ENCODE data around the gene SP100.
A peak's percentile ranks its signal among the peaks of the same experiment; 100 is the strongest.
"Not testable (repeated sequence)": the region's sequence is repeated elsewhere in the genome, so short reads cannot be mapped to it uniquely, and the experiment has no call there.

The SP100 gene

DNA sequence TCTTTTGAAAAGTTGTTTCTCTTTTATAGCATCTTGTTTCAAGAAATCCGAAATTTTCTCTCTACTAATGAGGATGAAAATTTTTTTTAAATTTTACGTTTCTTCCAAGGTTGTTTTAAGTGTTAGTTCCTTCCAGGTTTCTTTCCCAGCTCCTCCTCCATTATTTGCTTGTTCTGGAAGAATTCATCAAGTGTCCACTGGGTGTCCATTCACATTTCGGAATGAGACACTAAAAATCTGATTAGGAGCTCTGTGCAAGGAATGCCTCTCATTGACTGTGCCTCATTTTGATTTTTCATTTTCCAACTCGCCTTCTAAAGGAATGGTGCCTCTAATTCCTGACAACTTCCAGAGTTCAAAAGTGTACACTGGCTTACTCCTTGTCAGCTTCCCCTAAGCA, 6.1 kb downstream of the SP100 start:
- no peak for DNase-seq

DNA sequence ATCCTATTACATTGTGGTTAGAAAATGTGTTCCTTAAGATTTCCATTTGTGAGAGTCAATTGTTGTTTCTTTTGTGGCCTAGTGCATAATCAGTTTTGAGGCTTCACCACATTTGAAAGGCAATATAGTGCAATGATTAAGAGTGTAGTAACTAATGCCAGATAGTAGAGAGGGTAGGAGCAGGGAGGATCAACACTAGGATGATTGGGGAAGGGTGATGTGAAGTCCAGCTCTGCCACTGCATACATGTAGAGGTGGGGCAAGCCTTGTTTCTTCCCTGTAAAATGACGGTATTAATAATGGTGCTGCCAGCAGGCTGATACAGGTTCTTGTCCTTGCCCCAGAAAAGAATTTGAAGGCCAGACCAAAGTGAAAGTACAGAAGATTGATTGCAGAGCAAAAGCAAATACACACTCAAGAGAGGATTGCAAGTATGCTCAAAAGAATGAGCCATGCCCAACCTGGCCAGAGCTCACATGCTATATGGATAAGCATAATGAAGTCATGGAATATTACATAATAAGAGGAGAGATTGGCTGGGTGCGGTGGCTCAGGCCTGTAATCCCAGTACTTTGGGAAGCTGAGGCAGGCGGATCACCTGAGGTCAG, 8.0 kb downstream of the SP100 start:
- DNase-seq = peak; percentile 30

DNA sequence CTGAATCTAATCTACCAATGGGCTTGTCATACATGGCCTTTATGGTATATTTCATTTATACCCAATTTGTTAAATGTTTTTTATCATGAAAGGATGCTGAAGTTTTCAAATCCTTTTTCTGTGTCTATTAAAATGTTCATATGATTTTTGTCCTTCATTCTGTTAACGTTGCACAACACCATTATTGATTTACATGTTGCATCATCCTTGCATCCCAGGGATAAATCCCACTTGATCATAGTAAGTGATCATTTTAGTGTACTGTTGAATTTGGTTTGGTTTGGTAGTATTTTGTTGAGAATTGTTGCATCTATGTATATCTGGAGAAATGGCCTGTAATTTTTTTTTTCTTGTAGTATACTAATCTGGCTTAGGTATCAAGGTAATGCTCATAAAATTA, 9.4 kb downstream of the SP100 start:
- no peak for DNase-seq

DNA sequence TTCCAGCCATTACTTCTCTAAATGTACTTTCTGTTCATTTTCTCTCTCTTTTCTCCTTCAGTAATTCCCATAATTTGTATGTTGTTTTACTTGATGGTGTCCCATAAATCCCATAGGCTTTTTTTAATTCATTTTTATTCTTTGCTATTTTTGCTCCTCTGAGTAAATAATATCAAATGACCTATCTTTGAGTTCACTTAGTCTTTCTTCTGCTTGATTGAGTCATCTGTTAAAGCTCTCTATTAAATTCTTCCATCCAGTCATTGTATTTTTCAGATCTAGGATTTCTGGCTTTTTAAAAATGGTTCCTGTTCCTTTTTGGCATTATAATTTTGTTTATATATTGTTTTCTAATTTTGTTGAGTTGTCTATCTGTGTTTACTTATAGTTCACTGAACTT, 13.5 kb downstream of the SP100 start:
- no peak for DNase-seq

DNA sequence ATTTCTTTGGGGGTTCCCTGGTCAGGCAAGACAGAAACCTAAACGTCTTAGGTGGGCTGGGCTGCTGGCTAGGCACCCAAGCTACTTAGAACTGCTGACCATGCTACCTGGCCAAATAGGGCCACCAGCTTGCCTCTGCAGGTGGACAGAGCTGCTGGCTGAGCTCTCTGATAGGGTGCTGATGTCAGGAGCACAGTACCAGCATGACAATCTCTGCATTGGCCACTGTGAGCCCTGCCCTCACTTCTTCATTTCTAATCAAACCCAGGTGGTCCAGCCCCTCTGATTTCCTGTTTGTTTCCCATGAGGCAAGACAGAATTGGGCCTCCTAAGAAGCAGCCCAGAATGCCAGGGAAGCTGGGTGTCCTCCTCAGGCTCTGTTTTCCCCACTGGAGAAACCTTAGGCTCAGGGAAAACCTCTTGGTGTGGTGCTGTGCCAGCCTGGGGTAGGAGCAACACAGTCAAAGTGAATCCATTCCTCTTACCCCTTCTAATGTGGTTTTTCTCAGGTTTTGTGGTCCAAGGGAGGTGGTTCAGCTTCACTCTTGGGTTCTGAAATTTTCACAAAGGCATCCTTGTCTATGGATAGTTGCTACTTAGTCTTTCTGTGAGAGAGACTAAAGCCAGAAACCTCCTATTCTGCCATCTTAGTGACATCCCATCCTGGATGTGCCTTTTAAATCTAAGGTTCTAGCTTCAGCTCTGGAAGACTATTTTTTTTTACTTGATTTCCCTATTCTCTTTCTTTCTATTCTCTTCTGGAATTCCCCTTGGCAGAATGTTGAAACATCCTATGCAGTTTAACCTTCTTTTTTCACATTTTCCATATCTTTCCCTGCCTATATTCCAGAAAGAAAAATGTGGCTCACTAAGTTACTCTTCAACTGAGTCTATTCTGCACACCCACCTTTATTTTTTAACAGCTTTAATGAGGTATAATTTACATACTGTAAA, 15.2 kb downstream of the SP100 start:
- DNase-seq = no peak

DNA sequence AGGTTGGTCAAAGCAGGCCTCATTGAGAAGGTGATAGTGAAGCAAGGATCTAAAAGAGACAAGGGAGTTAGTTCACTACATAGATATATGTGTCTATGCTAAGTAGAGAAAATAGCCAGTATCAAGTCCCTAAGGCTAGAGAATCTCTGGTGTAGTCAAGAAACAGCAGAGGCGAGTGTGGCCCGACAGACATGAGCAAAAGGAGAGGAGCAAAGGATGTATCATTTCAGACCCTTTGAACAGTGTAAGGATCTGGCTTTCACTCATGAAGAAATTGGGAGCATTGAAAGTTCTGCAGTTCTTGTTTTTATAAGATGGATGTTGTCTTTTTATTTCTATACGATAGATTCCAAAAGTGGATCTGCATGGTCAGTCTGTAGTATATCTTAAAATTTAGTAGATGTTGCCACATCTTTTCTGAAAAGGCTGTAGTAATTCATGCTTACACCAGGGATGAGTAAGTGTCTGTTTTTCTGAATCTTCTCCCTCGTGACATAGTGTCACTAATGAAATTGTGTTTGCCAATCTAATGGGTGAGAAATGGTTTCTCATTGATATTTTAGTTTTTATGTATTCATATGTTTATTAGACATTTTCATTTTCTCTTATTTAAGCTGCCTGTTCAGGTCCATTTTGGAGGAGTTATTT, 18.8 kb downstream of the SP100 start:
- no peak for DNase-seq

DNA sequence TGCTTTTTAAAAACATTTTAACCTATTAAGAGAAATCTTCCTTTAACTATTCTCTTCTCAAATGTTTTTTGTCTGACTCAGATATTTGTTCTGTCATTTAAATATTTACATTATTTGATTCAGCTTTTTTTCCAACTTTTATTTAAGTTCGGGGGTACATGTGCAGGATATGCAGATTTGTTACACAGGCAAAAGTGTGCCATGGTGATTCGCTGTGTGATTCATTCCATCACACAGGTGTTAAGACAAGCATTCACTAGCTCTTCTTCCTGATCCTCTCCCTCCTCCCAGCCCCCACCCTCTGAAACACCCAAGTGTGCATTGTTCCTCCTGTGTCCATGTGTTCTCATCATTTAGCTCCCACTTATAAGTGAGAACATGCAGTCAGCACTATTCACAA, 19.4 kb downstream of the SP100 start:
- DNase-seq = no peak

DNA sequence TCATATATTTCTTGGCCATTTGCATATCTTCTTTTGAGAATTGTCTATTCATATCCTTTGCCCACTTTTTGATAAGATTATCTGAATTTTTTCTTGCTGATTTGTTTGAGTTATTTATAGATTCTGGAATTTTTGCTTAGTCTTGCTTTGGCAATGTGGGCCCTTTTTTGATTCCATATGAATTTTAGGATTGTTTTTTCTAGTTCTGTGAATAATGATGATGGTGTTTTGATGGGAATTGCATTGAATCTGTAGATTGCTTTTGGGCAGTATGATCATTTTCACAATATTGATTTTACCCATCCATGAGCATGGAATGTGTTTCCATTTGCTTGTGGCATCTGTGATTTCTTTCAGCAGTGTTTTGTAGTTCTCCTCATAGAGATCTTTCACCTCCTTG, 23.1 kb downstream of the SP100 start:
- DNase-seq = not testable (repeated sequence)

DNA sequence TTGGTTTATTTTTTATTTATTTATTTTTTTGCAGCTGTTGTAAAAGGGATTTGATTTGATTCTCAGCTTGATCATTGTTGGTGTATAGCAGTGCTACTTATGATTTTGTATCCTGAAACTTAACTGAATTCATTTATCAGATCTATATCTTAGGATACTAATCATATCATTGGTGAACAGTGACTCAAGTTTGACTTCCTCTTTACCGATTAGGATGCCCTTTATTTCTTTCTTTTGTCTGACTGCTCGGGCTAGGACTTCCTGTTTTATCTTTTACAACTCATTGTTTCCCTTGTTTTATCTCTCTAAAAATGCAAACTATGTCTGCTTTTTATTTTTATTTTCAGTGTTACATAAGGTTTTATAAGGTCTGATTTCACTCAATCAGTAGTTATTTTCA, 23.6 kb downstream of the SP100 start:
- no peak for DNase-seq

DNA sequence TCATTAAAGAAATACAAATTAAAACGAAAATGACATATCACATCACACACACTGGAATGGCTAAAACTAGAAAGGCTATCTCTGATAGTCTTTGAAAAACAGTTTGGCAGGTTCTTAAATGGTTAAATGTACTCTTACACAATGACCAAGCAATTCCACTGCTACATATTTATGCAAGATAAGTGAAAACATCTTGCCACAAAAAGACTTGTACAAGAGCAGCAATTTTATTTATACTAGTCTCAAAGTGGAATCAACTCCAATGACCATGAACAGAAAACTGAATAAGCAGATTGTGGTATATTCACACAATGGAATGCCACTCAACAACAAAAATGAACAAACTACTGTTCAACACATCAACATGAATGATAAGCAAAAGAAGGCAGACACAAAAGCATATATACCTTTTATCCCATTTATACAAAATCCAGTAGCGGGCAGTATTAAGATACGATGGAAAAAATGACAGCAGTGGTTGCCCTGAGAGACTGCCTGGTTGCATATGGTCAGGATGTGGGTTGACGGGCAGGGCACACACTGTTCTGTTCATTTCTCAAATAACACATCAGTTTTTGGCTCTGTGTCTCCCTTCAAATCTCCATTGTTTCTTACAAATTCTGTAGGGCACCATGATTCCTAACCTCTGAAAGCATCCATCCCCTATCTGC, 25.4 kb downstream of the SP100 start:
- DNase-seq = peak; percentile 52

DNA sequence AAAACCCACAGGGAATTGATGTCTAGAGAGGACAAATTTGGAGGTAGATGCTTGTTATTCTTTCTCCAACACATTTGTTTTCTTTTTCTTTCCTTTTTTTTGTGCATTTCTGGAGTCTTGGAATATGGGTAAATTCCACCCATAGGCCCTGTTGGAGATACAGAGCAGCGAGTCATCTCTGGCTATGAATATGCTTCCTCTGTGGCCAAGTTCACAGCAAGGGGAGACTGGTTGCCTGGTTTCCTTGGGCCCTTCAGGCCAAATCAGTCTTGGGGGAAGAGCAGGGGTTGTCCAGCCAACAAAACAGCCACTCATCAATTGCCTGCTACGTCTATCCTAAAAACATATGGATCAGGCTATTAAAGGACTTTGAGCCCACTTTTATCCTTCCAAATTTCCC, 27.5 kb downstream of the SP100 start:
- DNase-seq = peak; percentile 74

DNA sequence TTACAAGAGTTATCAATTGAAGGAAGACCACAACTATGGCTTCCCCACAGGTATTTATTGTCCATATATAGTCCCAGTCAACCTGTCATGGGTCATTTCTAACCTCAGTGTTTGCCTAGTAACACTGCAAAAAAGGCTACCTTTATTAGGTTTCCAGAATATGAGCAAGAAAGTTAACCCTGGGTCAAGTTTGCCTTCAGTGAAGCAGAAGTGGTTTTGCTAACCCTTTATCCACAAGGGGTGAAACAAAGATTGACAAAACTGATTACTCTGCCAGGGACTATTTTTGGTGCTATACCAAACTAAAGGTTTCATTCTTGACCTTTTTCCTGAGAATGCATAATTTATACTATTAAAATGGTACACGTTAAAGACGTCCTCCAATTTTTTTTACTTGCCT, 28.8 kb downstream of the SP100 start:
- no peak for DNase-seq

DNA sequence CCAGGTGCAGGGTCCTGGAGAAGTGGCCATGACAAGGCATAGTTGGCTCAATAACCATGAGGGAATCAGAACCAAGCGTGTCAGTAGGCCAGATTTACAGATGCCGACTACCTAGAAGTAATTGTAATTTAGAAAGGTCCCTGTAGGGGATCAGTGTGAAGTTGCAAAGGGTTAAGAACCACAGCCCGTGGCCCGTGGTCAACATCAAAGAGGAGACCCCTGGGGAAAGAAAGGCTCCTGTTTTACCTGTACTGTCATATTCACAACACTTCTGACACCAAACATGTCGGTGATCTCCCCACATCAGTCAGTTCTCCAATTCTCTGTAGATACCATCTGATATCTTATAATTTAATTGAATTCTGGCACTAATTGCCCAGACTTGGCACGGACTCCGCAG, 31.0 kb downstream of the SP100 start:
- no peak for DNase-seq

DNA sequence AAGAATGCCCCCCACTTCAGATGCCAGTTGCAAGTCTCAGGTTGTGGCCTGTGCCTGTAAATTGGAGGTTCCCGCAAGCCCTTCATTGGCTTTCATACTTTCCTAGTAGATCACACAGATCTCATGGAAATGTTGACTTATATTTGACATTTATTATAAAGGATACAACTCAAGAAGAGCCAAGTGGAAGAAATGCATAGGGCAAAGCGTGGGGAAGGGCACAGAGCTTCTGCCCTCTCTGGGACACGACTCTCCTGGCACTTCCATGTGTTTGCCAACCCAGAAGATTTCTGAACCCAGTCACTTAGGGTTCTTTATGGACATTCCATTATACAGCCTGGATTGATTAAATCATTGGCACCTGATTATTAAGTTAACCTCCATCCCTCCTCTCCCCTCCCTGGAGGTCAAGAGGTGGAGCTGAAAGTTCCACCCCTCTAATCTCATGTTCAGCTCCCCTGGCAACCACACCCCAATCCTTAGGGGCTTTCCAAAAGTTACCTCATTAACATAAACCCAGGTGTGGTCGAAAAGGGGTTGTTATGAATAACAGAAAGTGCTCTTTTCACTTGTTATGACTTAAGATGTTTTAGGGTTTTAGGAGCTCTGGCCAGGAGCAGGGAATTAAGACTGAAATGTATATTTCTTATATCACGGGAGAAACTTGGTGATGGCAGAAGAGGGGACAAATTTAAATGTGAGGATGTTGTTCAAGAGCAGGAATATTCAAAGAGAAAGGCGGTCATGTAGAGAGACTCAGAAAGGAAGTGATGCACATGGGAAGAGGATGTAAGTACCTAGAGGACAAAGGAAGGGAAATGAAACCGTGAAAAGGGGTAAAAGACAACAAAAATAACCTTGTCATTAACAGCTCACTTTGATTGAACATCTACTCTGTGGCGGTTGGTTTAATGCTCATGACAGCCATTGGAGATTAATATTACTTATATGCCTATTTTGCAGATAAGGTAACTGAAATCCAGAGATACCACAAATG, 31.8 kb downstream of the SP100 start:
- DNase-seq = no peak

DNA sequence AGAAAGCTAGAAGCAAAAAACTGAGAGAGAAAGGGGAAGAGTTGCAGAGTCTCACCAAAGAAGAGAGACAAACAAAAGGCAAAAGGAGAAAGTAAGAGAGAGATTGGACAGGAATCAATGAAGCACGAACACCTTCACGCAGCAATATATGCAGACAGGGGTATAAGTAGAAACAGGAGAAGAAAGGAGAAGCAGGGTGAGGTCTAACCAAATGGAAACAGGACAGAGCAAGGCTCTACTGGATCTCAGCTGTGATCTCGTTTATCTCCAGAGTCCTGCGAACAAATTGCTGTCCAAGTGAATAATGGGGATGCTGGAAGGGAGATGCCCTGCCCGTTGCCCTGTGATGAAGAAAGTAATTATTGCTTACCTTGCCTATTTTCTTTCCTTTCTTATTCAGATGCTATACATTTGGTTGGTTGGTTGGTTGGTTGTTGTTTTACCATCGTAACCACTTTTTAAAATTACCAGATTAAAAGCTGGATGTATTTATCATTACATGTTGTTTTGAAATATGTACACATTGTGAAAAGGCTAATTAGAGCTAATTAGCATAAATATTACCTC, 34.0 kb downstream of the SP100 start:
- DNase-seq = no peak

DNA sequence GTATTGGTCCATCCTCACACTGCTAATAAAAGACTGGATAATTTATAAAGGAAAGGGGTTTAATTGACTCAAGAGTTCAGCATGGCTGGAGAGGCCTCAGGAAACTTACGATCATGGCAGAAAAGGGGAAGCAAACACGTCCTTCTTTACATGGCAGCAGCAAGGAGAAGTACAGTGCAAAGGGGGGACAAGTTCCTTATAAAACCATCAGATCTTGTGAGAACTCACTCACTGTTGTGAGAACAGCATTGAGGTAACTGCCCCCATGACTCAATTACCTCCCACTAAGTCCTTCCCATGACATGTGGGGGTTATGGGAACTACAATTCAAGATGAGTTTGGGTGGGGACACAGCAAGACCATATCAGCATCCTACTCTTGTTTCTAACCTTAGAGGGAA, 37.0 kb downstream of the SP100 start:
- DNase-seq = no peak

DNA sequence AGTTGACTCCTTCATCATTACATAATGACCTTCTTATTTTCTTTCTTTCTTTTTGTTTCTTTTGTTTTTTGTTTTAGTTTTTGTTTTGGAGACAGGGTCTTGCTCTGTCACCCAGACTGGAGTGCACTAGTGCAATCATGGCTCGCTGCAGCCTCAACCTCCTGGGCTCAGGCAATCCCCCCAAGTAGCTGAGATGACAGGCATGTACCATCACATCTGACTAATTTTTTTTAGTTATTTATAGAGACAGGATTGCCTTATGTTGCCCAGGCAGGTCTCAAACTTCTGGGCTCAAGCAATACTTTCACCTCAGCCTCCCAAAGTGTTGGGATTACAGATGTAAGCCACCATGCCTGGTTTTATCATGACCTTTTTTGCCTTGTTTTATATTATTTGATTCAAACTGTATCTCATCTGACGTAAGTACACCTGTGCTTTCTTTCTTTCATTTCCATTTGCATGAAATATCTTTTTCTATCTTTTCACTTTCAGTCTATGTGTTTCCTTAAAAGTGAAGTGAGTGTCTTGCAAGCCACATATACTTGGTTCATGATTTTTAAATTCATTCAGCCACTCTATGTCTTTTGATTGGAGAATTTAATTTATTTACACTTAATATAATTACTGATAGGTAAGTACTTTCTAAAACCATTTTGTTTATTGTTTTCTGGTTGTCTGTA, 39.1 kb downstream of the SP100 start:
- DNase-seq = no peak

DNA sequence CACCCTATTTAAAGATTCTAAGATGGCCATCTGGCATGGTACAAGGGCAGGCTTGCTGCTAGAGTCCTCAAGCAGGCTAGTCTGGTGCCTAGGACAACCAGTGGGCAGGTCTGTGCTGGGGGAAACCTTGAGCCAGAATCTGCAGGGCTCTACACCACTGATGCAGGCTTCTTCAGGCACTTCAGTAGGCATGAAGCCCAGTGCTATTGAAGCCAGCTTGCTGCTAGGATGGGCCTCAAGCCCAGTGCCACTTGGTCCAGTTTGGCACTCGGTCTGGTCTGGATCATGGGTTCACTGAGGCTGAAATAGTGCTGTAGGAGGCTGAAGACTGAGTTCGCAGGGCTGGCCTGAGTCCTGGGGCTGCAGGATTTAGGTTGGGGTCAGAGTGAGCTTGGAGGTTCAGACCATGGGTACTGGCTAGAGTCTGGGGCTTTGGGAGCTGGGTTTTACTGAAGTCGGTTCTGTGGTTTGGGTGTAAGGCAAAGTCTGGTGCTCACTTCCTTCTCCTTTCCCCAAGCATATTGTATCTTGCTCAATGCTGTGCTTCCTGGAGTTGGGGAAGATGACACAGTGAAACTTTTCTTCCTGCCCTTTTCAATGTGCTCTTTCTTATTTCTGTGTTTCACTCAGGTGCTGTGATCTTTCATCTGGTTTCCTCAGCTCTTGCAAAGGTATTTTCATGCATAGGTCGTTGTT, 41.2 kb downstream of the SP100 start:
- DNase-seq = no peak

DNA sequence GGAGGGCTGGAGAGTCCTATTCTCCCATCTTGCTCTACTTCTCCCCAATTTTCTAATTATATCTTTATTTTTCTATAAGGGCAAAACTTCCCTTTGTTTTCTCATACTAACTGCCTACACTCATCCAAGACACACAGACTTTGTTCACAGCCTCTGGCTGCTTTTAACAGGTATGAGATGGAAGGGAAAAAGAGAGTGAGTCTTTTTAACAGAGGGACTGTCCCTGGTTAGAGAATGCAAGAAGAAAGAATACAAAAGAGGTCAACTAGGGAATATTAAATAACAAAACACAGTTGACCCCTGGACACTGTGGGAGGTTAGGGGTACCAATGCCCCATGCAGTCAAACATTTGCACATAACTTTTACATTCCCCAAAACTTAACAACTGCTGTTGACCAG, 41.8 kb downstream of the SP100 start:
- DNase-seq = no peak

DNA sequence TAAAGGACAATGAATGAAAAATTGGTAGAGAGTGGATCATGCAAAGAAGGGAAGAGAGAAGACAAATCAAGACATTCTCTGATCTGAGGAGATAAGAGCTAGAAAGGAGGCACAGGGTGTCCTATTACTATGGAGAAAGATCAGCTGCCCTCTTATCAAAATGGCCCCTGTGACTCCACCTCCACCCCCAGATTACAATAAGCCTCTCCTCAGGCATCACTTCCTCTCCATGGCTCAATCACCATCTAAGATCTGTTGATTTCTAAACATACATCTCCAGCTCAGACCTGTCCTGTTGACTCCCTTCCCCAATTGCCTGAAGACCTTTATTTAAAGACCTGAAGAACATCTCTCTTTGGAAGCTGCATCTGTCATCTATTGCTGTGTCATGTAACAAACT, 43.2 kb downstream of the SP100 start:
- DNase-seq = no peak

DNA sequence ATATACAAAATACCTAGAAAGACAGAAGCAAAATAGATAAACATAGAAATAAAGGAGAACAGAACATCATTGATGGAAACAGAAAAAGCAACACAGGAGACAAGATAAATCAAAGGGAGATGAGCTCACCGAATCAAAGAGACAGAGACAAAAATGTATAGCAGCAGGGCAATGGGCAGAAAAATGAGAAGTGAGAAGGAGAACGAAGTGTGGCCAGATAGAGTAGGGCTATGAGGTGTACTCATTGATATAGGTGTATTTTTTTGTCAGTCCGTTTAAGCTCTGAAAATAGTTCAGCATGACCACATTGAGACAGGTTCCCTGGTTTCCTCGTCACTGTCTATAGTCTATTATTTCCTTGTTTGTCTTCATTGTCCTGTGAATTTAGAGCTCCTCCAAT, 55.1 kb downstream of the SP100 start:
- DNase-seq = no peak

All from fibroblast of upper back skin (primary cell).